Bone marrow (tissue), 2 donors: ENCODE results near the gene MBOAT2.

Source experiments
- DNase-seq, 2 donors: peaks; one replicate each; lab custom pipeline; 2025; lab: John Stamatoyannopoulos, UW

Gene MBOAT2

GRCh38 chr2:9017411-9017810 is 13.9 kb upstream of the MBOAT2 start:
- no peak for DNase-seq

- no peak for DNase-seq
Measured at GRCh38 chr2:9015998-9016397, 12.5 kb upstream of the MBOAT2 start.

- DNase-seq: no peak
Measured at GRCh38 chr2:9013403-9013802, 9.9 kb upstream of the MBOAT2 start.

GRCh38 chr2:9010866-9011265 is 7.4 kb upstream of the MBOAT2 start:
- DNase-seq: no peak

- no peak for DNase-seq
Measured at GRCh38 chr2:9008951-9009664, 5.6 kb upstream of the MBOAT2 start.

- no peak for DNase-seq
Measured at GRCh38 chr2:9006368-9006767, 2.9 kb upstream of the MBOAT2 start.

- DNase-seq: no peak
Measured at GRCh38 chr2:9004338-9005204, 1.1 kb upstream of the MBOAT2 start.

- no peak for DNase-seq
Measured at GRCh38 chr2:9003366-9003615, 193 bp downstream of the MBOAT2 start.

GRCh38 chr2:9002637-9003365 is 683 bp downstream of the MBOAT2 start:
- no peak for DNase-seq

- DNase-seq: no peak
Measured at GRCh38 chr2:9002313-9002636, 1.2 kb downstream of the MBOAT2 start.

GRCh38 chr2:9001778-9002177 is 1.7 kb downstream of the MBOAT2 start:
- no peak for DNase-seq

GRCh38 chr2:9001229-9001628 is 2.3 kb downstream of the MBOAT2 start:
- no peak for DNase-seq

GRCh38 chr2:9000442-9000841 is 3.0 kb downstream of the MBOAT2 start:
- DNase-seq: no peak

- DNase-seq: no peak
Measured at GRCh38 chr2:8999797-9000196, 3.7 kb downstream of the MBOAT2 start.

GRCh38 chr2:8999102-8999446 is 4.4 kb downstream of the MBOAT2 start:
- no peak for DNase-seq

GRCh38 chr2:8998418-8999101 is 4.9 kb downstream of the MBOAT2 start:
- no peak for DNase-seq

- DNase-seq: peak in 1 of 2 donors; percentile 15
Measured at GRCh38 chr2:8997631-8998030, 5.9 kb downstream of the MBOAT2 start.

GRCh38 chr2:8997108-8997507 is 6.4 kb downstream of the MBOAT2 start:
- no peak for DNase-seq

- DNase-seq: no peak
Measured at GRCh38 chr2:8996006-8996405, 7.5 kb downstream of the MBOAT2 start.

GRCh38 chr2:8994386-8994785 is 9.1 kb downstream of the MBOAT2 start:
- no peak for DNase-seq

- no peak for DNase-seq
Measured at GRCh38 chr2:8993902-8994278, 9.6 kb downstream of the MBOAT2 start.

- no peak for DNase-seq
Measured at GRCh38 chr2:8993196-8993901, 10.1 kb downstream of the MBOAT2 start.
